Gastrocnemius medialis (tissue), 4 donors: ENCODE results near the gene JMJD1C. TPM values are rescaled to one million over a fixed set of nuclear protein-coding genes. Genes with fewer than 3 reads are reported as not detected.

Source experiments
- ATAC-seq, 2 donors: fragments of 150-250 bp; one replicate each; pipeline ENCODE4 v1.9.1; 2016
- DNase-seq, 2 donors: peaks; one replicate each; pipeline ENCODE4 v3.0.0-alpha.2; 2019
- H3K27ac ChIP-seq, 4 donors: fragments of 200-600 bp; sonication (generic); 1 replicate in 1 of 4; 2 replicates in 3 of 4; pipeline ENCODE4 v1.5.1; 2016 to 2018; ENCODE audit warnings: mild to moderate bottlenecking in 2 of 4, moderate library complexity in 1 of 4
- H3K27me3 ChIP-seq, 3 donors: fragments of 200-600 bp; sonication (generic) in 2 of 3; 1 replicate in 1 of 3; 2 replicates in 2 of 3; pipeline versions ENCODE4 v1.5.1 to v1.6.0; 2016 to 2019; ENCODE audit warnings: mild to moderate bottlenecking in 1 of 3, moderate library complexity in 1 of 3
- H3K36me3 ChIP-seq, 2 donors: fragments of 200-600 bp; sonication (generic) in 1 of 2; one replicate each; pipeline ENCODE4 v1.5.1; 2017 to 2018
- H3K4me1 ChIP-seq, 2 donors: fragments of 200-600 bp; sonication (generic) in 1 of 2; one replicate each; pipeline ENCODE4 v1.5.1; 2016 to 2017; ENCODE audit warnings: mild to moderate bottlenecking in 2 of 2
- H3K4me3 ChIP-seq, 4 donors: fragments of 200-600 bp; sonication (generic) in 3 of 4; 1 replicate in 1 of 4; 2 replicates in 3 of 4; pipeline ENCODE4 v1.5.1; 2016 to 2019; ENCODE audit warnings: mild to moderate bottlenecking in 2 of 4
- H3K9me3 ChIP-seq, 3 donors: fragments of 200-600 bp; sonication (generic) in 2 of 3; 1 replicate in 1 of 3; 2 replicates in 2 of 3; pipeline ENCODE4 v1.5.1; 2016 to 2019
- CTCF ChIP-seq, 5 experiments: fragments of 450-650 bp in 3 of 5; fragments of 200-600 bp in 2 of 5; sonication (generic) in 2 of 5; IDR thresholded peaks in 4 of 5; conservative IDR thresholded peaks in 1 of 5; 1 replicate in 4 of 5; 2 replicates in 1 of 5; pipeline ENCODE4 v1.5.1; 2016 to 2019; ENCODE audit warnings: antibody characterized with exemption in 5 of 5, mild to moderate bottlenecking in 3 of 5, moderate library complexity in 3 of 5
- POLR2A ChIP-seq, 2 donors: fragments of 450-650 bp; IDR thresholded peaks; one replicate each; pipeline ENCODE4 v1.6.1; 2017; ENCODE audit warnings: antibody characterized with exemption in 2 of 2, mild to moderate bottlenecking in 2 of 2, moderate library complexity in 2 of 2
- in situ Hi-C, 4 donors: fragments of 200-750 bp; cut with MboI; loops; one replicate each; pipeline versions ENCODE4 v1.15.0 to v1.8.0; 2017; ENCODE audit warnings: low sequenced_read_pairs in 4 of 4
- intact Hi-C: fragments of 100-400 bp; cut with DNase I; formaldehyde crosslinking; loops from one replicate; pipeline ENCODE4 v1.15.1; 2023; ENCODE audit warnings: low total_unique reads
- total RNA-seq, 4 donors: library from RNA; depleted of rRNA; stranded (reverse); fragments of >200 nt; gene quantifications; one replicate each; pipeline versions ENCODE4 v1.1.0 to v1.2.3, GENCODE V29; 2016

JMJD1C gene
- total RNA-seq, 4 donors from 2014 or later: 22.5 to 74.1 (median 46.9) TPM

- H3K36me3 ChIP-seq: peaks cover 0 to 23% of the 10 kb centered on the region in 2 donors
- H3K27me3 ChIP-seq: no peaks in the 10 kb centered on the region
- H3K4me3 ChIP-seq: no peak overlapping the region
- in situ Hi-C loops (loop anchor here in 1 of 4 donors (25.0 kb wide), 2 partner anchors 257 to 507 kb away; partner anchors contain the start of gene JMJD1C), intact Hi-C loops (no loop called here)
- DNase-seq: no peak
- peaks cover 44 to 45% of the 10 kb centered on the region in 2 donors for H3K4me1 ChIP-seq
- H3K27ac ChIP-seq: no peak overlapping the region
- ATAC-seq: no peak
- no peaks in the 10 kb centered on the region for H3K9me3 ChIP-seq
- TF ChIP-seq CTCF (IDR thresholded peaks at IDR 0.05 in 4 of 5, conservative IDR thresholded peaks at IDR 0.05 in 1 of 5) (no peak), POLR2A (IDR thresholded peaks at IDR 0.05) (no peak)
Observed at GRCh38 chr10:63204667-63205391, 260.9 kb downstream of the JMJD1C start.

GRCh38 chr10:63201118-63201517, 264.7 kb downstream of the JMJD1C start:
- no peak for TF ChIP-seq POLR2A (IDR thresholded peaks at IDR 0.05)
- no peak for TF ChIP-seq CTCF (IDR thresholded peaks at IDR 0.05 in 4 of 5, conservative IDR thresholded peaks at IDR 0.05 in 1 of 5)
- DNase-seq (no peak), ATAC-seq (no peak)
- Histone ChIP-seq H3K27me3 (no peaks in the 10 kb centered on the region), H3K9me3 (no peaks in the 10 kb centered on the region), H3K4me3 (no peak overlapping the region), H3K4me1 (peaks cover 8% of the 10 kb centered on the region in 2 donors), H3K27ac (no peak overlapping the region), H3K36me3 (peaks cover 0 to 43% of the 10 kb centered on the region in 2 donors)
- intact Hi-C loops (no loop called here), in situ Hi-C loops (loop anchor here in 1 of 4 donors (25.0 kb wide), 2 partner anchors 261 to 511 kb away; partner anchors contain the start of gene JMJD1C)

- H3K27me3 ChIP-seq: no peaks in the 10 kb centered on the region
- in situ Hi-C loops: loop anchor here in 1 of 4 donors (25.0 kb wide), 2 partner anchors 262 to 512 kb away; partner anchors contain the start of gene JMJD1C
- H3K9me3 ChIP-seq: no peaks in the 10 kb centered on the region
- H3K27ac ChIP-seq: no peak overlapping the region
- TF ChIP-seq POLR2A (IDR thresholded peaks at IDR 0.05): no peak
- TF ChIP-seq CTCF (IDR thresholded peaks at IDR 0.05 in 4 of 5, conservative IDR thresholded peaks at IDR 0.05 in 1 of 5): no peak
- ATAC-seq (no peak), DNase-seq (no peak)
- H3K36me3 ChIP-seq: peaks cover 0 to 50% of the 10 kb centered on the region in 2 donors
- peaks cover 7 to 8% of the 10 kb centered on the region in 2 donors for H3K4me1 ChIP-seq
- intact Hi-C loops: no loop called here
- H3K4me3 ChIP-seq: no peak overlapping the region
Observed at GRCh38 chr10:63200431-63200830, 265.3 kb downstream of the JMJD1C start.

GRCh38 chr10:63199716-63200115, 266.1 kb downstream of the JMJD1C start:
- TF ChIP-seq POLR2A (IDR thresholded peaks at IDR 0.05) (no peak), CTCF (IDR thresholded peaks at IDR 0.05 in 4 of 5, conservative IDR thresholded peaks at IDR 0.05 in 1 of 5) (no peak)
- Histone ChIP-seq H3K4me1 (peaks cover 7 to 8% of the 10 kb centered on the region in 2 donors), H3K4me3 (no peak overlapping the region), H3K27ac (no peak overlapping the region), H3K36me3 (peaks cover 0 to 57% of the 10 kb centered on the region in 2 donors), H3K27me3 (no peaks in the 10 kb centered on the region), H3K9me3 (no peaks in the 10 kb centered on the region)
- intact Hi-C loops (no loop called here), in situ Hi-C loops (loop anchor here in 1 of 4 donors (25.0 kb wide), 2 partner anchors 263 to 513 kb away; partner anchors contain the start of gene JMJD1C)
- ATAC-seq: no peak
- DNase-seq: no peak
